HepG2 (cell line): Measurements from ENCODE around the gene PITHD1. TPM values are rescaled to one million over a fixed set of nuclear protein-coding genes. Genes with fewer than 3 reads are reported as not detected.

Experiments
- ATF7 ChIP-seq, 2 experiments: fragments of 450-650 bp in 1 of 2; sonication (generic) in 1 of 2; formaldehyde crosslinking in 1 of 2; IDR thresholded peaks; 2 replicates each; pipeline versions ENCODE4 v1.4.0 to v1.6.1; 2016 to 2020; ENCODE audit warnings: antibody characterized with exemption in 1 of 2, mild to moderate bottlenecking in 1 of 2, missing genetic modification reagents in 1 of 2
- DPF2 ChIP-seq: sonication (generic); formaldehyde crosslinking; IDR thresholded peaks from 2 replicates; pipeline ENCODE4 v1.4.0; 2020; ENCODE audit warnings: mild to moderate bottlenecking, low read depth, missing genetic modification reagents, borderline replicate concordance
- EP300 ChIP-seq, 3 experiments: sonication (generic) in 1 of 3; formaldehyde crosslinking in 1 of 3; IDR thresholded peaks; 2 replicates each; pipeline versions ENCODE4 v1.5.1 to v1.6.1; 2011 to 2020; ENCODE audit warnings: low read depth in 2 of 3, low read length in 2 of 3, borderline replicate concordance in 1 of 3, improper control_type of control experiment in 1 of 3, mild to moderate bottlenecking in 1 of 3, missing genetic modification reagents in 1 of 3, moderate library complexity in 1 of 3
- ETV6 ChIP-seq: sonication (generic); formaldehyde crosslinking; conservative IDR thresholded peaks from 2 replicates; pipeline ENCODE4 v1.4.0; 2020; ENCODE audit warnings: missing genetic modification reagents
- GTF3A ChIP-seq: sonication (generic); formaldehyde crosslinking; conservative IDR thresholded peaks from 2 replicates; pipeline ENCODE4 v1.4.0; 2020; ENCODE audit warnings: mild to moderate bottlenecking, missing genetic modification reagents
- KAT2B ChIP-seq: fragments of 150-350 bp; IDR thresholded peaks from 2 replicates; pipeline ENCODE4 v1.6.1; 2014; ENCODE audit warnings: low read depth, low read length, borderline replicate concordance
- KDM3A ChIP-seq: IDR thresholded peaks from 2 replicates; pipeline ENCODE4 v1.6.1; 2018; ENCODE audit warnings: low read depth, missing compliant biosample characterization
- MLLT10 ChIP-seq: sonication (generic); formaldehyde crosslinking; IDR thresholded peaks from 2 replicates; pipeline ENCODE4 v1.4.0; 2020; ENCODE audit warnings: missing genetic modification reagents
- SRSF4 ChIP-seq: fragments of 200-400 bp; formaldehyde crosslinking; IDR thresholded peaks from one replicate; pipeline ENCODE4 v1.6.1; 2018; ENCODE audit warnings: mild to moderate bottlenecking, low read depth, low read length, moderate library complexity; ENCODE audit not compliant: poor library complexity, severe bottlenecking
- TAF1 ChIP-seq: sonication (generic); formaldehyde crosslinking; IDR thresholded peaks from 2 replicates; pipeline ENCODE4 v1.4.0; 2020; ENCODE audit warnings: missing genetic modification reagents
- ZFP82 ChIP-seq: sonication (generic); formaldehyde crosslinking; IDR thresholded peaks from 2 replicates; pipeline ENCODE4 v1.5.1; 2020; ENCODE audit warnings: mild to moderate bottlenecking, missing genetic modification reagents, borderline replicate concordance
- ZFX ChIP-seq: sonication (generic); formaldehyde crosslinking; IDR thresholded peaks from 2 replicates; pipeline ENCODE4 v1.4.0; 2020; ENCODE audit warnings: mild to moderate bottlenecking, low read depth, missing genetic modification reagents, moderate library complexity
- ZNF577 ChIP-seq: sonication (generic); formaldehyde crosslinking; IDR thresholded peaks from 2 replicates; pipeline ENCODE4 v1.4.0; 2020; ENCODE audit warnings: mild to moderate bottlenecking, low read depth, missing genetic modification reagents, borderline replicate concordance
- ZNF614 ChIP-seq: IDR thresholded peaks from 2 replicates; pipeline ENCODE4 v1.6.1; 2018; ENCODE audit warnings: missing biosample characterization, missing genetic modification reagents, inconsistent platforms, borderline replicate concordance
- ZNF749 ChIP-seq: sonication (generic); formaldehyde crosslinking; IDR thresholded peaks from 2 replicates; pipeline ENCODE4 v1.8.0; 2022; ENCODE audit warnings: mild to moderate bottlenecking, missing genetic modification reagents, moderate library complexity, borderline replicate concordance
- polyA plus RNA-seq, 8 experiments: library from polyadenylated mRNA; depleted of rRNA in 3 of 8; stranded (reverse) in 7 of 8; unstranded in 1 of 8; fragments of >200 nt; fragmentation: Illumina TruSeq in 4 of 8; extraction: Trizol in 4 of 8; gene quantifications; 2 replicates each; pipeline versions ENCODE4 v1.2.1 to v1.2.3, GENCODE V29; 2011 to 2016; ENCODE audit warnings: low read depth in 4 of 8, missing spikeins in 1 of 8, mixed read lengths in 1 of 8; ENCODE audit not compliant: insufficient read depth in 1 of 8
- total RNA-seq, 5 experiments: library from RNA; depleted of rRNA; stranded (reverse); fragments of >200 nt; fragmentation: Illumina TruSeq; extraction: Trizol; gene quantifications; 2 replicates each; pipeline ENCODE4 v1.2.3, GENCODE V29; 2016; ENCODE audit warnings: low read depth in 1 of 5
- TF ChIP-seq, protein P1 (sequence below): sonication (generic); formaldehyde crosslinking; IDR thresholded peaks from 2 replicates; pipeline ENCODE4 v1.5.1; 2020; ENCODE audit warnings: missing genetic modification reagents, mild to moderate bottlenecking, borderline replicate concordance
- TF ChIP-seq, protein P2 (sequence below): sonication (generic); formaldehyde crosslinking; IDR thresholded peaks from 2 replicates; pipeline ENCODE4 v1.5.1; 2020; ENCODE audit warnings: missing genetic modification reagents, mild to moderate bottlenecking, borderline replicate concordance
- TF ChIP-seq, protein P3 (sequence below): sonication (generic); formaldehyde crosslinking; IDR thresholded peaks from 2 replicates; pipeline ENCODE4 v1.9.0; 2021; ENCODE audit warnings: missing genetic modification reagents, mild to moderate bottlenecking, borderline replicate concordance
- TF ChIP-seq, protein P4 (sequence below): sonication (generic); formaldehyde crosslinking; IDR thresholded peaks from 2 replicates; pipeline ENCODE4 v1.5.1; 2020; ENCODE audit warnings: missing genetic modification reagents, mild to moderate bottlenecking, borderline replicate concordance
- TF ChIP-seq, protein P5 (sequence below): sonication (generic); formaldehyde crosslinking; IDR thresholded peaks from 2 replicates; pipeline ENCODE4 v1.4.0; 2020; ENCODE audit warnings: missing genetic modification reagents

Gene PITHD1
- total and polyA plus RNA-seq, 2 of the 13 experiments (the other 11 are each of a cell fraction or from before 2014, with no cell fraction given), result 28.0 to 37.3 TPM

DNA sequence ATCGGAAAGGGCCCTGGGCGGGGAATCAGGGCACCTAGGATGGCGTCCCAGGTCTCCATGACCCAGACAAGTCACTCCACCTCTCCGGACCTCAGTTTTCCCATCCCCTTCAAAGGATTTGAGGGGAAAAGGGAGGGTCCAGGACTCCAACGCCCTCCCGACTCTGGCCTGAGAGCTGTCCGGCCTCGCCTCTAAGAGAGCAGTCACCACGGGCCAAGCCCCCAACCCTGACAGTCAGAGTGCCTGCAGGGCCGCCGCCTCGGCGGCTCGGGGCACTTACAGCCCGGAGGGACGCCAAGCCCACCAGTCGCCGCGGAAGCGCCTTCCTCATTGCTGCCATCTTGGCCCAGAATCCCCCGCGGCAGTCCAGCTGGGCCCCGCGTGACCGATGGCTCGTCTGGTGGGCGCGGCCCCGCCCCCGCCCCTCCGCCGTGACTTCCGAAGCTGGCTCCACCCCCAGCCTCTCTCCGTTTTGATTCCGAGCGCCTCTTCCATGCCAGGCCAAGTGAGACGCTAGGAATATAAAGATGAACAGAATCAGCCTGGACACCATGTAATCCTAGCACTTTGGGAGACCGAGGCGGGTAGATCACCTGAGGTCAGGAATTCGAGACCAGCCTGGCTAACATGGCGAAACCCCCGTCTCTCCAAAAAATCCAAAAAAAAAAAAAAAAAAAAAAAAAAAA, 47.0 kb downstream of the PITHD1 start, which contains the start of gene HMGCL (continued):
- TF ChIP-seq, protein P1, sequence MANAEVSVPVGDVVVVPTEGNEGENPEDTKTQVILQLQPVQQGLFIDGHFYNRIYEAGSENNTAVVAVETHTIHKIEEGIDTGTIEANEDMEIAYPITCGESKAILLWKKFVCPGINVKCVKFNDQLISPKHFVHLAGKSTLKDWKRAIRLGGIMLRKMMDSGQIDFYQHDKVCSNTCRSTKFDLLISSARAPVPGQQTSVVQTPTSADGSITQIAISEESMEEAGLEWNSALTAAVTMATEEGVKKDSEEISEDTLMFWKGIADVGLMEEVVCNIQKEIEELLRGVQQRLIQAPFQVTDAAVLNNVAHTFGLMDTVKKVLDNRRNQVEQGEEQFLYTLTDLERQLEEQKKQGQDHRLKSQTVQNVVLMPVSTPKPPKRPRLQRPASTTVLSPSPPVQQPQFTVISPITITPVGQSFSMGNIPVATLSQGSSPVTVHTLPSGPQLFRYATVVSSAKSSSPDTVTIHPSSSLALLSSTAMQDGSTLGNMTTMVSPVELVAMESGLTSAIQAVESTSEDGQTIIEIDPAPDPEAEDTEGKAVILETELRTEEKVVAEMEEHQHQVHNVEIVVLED (CRISPR knock-in tag), result peak; percentile 68; the same call in 1 of the 2 replicates
- TF ChIP-seq, protein P2, sequence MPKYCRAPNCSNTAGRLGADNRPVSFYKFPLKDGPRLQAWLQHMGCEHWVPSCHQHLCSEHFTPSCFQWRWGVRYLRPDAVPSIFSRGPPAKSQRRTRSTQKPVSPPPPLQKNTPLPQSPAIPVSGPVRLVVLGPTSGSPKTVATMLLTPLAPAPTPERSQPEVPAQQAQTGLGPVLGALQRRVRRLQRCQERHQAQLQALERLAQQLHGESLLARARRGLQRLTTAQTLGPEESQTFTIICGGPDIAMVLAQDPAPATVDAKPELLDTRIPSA (CRISPR knock-in tag), result no peak
- TF ChIP-seq KAT2B (no peak), ZFP82 (CRISPR knock-in tag) (no peak), DPF2 (no peak), TAF1 (peak; percentile 99), ZNF749 (0 out of 2 replicates have a peak, but pooled peaks have one; percentile 56), SRSF4 (no peak), ZNF614 (CRISPR knock-in tag) (peak; percentile 72), EP300 (IDR thresholded peaks at IDR 0.05; ENCODE audit: low read depth in 2 of 2, low read length in 2 of 2) (0 out of 4 replicates have a peak, but pooled peaks of 1 of the 2 experiments have one; percentile 35), EP300 (CRISPR knock-in tag; IDR thresholded peaks at IDR 0.05; ENCODE audit: borderline replicate concordance) (no peak), GTF3A (CRISPR knock-in tag) (no peak; the same call in 1 of the 2 replicates), KDM3A (CRISPR knock-in tag) (no peak; the same call in 1 of the 2 replicates), ZNF577 (CRISPR knock-in tag) (no peak), MLLT10 (no peak), ETV6 (CRISPR knock-in tag) (no peak; the same call in 1 of the 2 replicates), ATF7 (IDR thresholded peaks at IDR 0.05) (no peak), ATF7 (CRISPR knock-in tag; IDR thresholded peaks at IDR 0.05) (peak; percentile 39; the same call in 1 of the 2 replicates), ZFX (peak; percentile 73)
- TF ChIP-seq, protein P3, sequence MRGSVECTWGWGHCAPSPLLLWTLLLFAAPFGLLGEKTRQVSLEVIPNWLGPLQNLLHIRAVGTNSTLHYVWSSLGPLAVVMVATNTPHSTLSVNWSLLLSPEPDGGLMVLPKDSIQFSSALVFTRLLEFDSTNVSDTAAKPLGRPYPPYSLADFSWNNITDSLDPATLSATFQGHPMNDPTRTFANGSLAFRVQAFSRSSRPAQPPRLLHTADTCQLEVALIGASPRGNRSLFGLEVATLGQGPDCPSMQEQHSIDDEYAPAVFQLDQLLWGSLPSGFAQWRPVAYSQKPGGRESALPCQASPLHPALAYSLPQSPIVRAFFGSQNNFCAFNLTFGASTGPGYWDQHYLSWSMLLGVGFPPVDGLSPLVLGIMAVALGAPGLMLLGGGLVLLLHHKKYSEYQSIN, result no peak
- TF ChIP-seq, protein P4, sequence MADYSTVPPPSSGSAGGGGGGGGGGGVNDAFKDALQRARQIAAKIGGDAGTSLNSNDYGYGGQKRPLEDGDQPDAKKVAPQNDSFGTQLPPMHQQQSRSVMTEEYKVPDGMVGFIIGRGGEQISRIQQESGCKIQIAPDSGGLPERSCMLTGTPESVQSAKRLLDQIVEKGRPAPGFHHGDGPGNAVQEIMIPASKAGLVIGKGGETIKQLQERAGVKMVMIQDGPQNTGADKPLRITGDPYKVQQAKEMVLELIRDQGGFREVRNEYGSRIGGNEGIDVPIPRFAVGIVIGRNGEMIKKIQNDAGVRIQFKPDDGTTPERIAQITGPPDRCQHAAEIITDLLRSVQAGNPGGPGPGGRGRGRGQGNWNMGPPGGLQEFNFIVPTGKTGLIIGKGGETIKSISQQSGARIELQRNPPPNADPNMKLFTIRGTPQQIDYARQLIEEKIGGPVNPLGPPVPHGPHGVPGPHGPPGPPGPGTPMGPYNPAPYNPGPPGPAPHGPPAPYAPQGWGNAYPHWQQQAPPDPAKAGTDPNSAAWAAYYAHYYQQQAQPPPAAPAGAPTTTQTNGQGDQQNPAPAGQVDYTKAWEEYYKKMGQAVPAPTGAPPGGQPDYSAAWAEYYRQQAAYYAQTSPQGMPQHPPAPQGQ (CRISPR knock-in tag), result no peak
- TF ChIP-seq, protein P5, sequence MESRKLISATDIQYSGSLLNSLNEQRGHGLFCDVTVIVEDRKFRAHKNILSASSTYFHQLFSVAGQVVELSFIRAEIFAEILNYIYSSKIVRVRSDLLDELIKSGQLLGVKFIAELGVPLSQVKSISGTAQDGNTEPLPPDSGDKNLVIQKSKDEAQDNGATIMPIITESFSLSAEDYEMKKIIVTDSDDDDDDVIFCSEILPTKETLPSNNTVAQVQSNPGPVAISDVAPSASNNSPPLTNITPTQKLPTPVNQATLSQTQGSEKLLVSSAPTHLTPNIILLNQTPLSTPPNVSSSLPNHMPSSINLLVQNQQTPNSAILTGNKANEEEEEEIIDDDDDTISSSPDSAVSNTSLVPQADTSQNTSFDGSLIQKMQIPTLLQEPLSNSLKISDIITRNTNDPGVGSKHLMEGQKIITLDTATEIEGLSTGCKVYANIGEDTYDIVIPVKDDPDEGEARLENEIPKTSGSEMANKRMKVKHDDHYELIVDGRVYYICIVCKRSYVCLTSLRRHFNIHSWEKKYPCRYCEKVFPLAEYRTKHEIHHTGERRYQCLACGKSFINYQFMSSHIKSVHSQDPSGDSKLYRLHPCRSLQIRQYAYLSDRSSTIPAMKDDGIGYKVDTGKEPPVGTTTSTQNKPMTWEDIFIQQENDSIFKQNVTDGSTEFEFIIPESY (CRISPR knock-in tag), result no peak
